GM23338 (cell line): ENCODE data around the gene OXCT1.

ENCODE experiments used
- CREB1 ChIP-seq: fragments of 250-450 bp; sonication (Bioruptor Pico); IDR thresholded peaks from 2 replicates; pipeline ENCODE4 v1.5.0; 2020; ENCODE audit warnings: low read depth, mild to moderate bottlenecking, moderate library complexity
- CTCF ChIP-seq, 2 experiments: fragments of 200-600 bp in 1 of 2; sonication (generic) in 1 of 2; conservative IDR thresholded peaks; 2 replicates each; pipeline versions ENCODE4 v1.5.1 to v1.6.1; 2016 to 2017; ENCODE audit warnings: antibody characterized with exemption in 2 of 2, low read depth in 2 of 2, mild to moderate bottlenecking in 2 of 2, moderate library complexity in 1 of 2
- ETS1 ChIP-seq: IDR thresholded peaks from 2 replicates; pipeline ENCODE4 v1.6.1; 2016; ENCODE audit warnings: antibody characterized with exemption
- EZH2 ChIP-seq: fragments of 200-600 bp; sonication (generic); IDR thresholded peaks from one replicate; pipeline ENCODE4 v1.8.0; 2017; ENCODE audit warnings: antibody characterized with exemption, mild to moderate bottlenecking, low read depth; ENCODE audit not compliant: unreplicated experiment
- EZH2phosphoT487 ChIP-seq: fragments of 200-600 bp; sonication (generic); IDR thresholded peaks from one replicate; pipeline ENCODE4 v1.8.1; 2018; ENCODE audit warnings: antibody characterized with exemption; ENCODE audit not compliant: unreplicated experiment
- JUNB ChIP-seq: IDR thresholded peaks from one replicate; pipeline ENCODE4 v1.6.1; 2016; ENCODE audit warnings: antibody characterized with exemption; ENCODE audit not compliant: unreplicated experiment
- NANOG ChIP-seq: IDR thresholded peaks from 2 replicates; pipeline ENCODE4 v1.6.1; 2016; ENCODE audit warnings: antibody characterized with exemption, borderline replicate concordance
- POLR2AphosphoS5 ChIP-seq: IDR thresholded peaks from 2 replicates; pipeline ENCODE4 v1.6.1; 2016; ENCODE audit warnings: antibody characterized with exemption, low read depth
- REST ChIP-seq: IDR thresholded peaks from one replicate; pipeline ENCODE4 v1.6.1; 2018; ENCODE audit warnings: antibody characterized with exemption; ENCODE audit not compliant: unreplicated experiment
- STAT1 ChIP-seq: IDR thresholded peaks from one replicate; pipeline ENCODE4 v1.6.1; 2016; ENCODE audit warnings: antibody characterized with exemption; ENCODE audit not compliant: unreplicated experiment

- no peak for TF ChIP-seq POLR2AphosphoS5
- TF ChIP-seq CTCF (conservative IDR thresholded peaks at IDR 0.05; ENCODE audit: low read depth in 2 of 2), result no peak
- no peak for TF ChIP-seq EZH2
- TF ChIP-seq CREB1, result no peak
- TF ChIP-seq EZH2phosphoT487, result no peak
- no peak for TF ChIP-seq REST
- TF ChIP-seq JUNB, result no peak
- TF ChIP-seq ETS1, result no peak
- no peak for TF ChIP-seq STAT1
- no peak for TF ChIP-seq NANOG
Observed at GRCh38 chr5:41763574-41763973, 106.7 kb downstream of the OXCT1 start.
